B cell (primary cell): ENCODE results near the gene MICALL1. TPM values are rescaled to one million over a fixed set of nuclear protein-coding genes. Genes with fewer than 3 reads are reported as not detected.

Experiments used
- ATAC-seq: fragments of 200-7000 bp; cut with Tn5 transposase; one replicate; pipeline ENCODE4 v1.10.0; 2021; ENCODE audit warnings: low read depth, mild to moderate bottlenecking, moderate number of reproducible peaks, moderate library complexity
- CTCF ChIA-PET: fragments of 350-600 bp; sonication (Branson Sonifier 250); formaldehyde crosslinking; loops from one replicate; lab custom pipeline; 2021; ENCODE audit warnings: antibody characterized with exemption, inconsistent platforms; lab: Charles Lee
- POLR2A ChIA-PET: fragments of 350-600 bp; sonication (Branson Sonifier 250); formaldehyde crosslinking; loops from one replicate; lab custom pipeline; 2021; ENCODE audit warnings: antibody characterized with exemption; lab: Charles Lee
- DNase-seq: peaks from one replicate; pipeline ENCODE4 v3.0.0; 2013
- H2AFZ ChIP-seq: 2 replicates; pipeline ENCODE4 v1.6.1; 2012; ENCODE audit warnings: mild to moderate bottlenecking, low read depth, low read length; ENCODE audit not compliant: insufficient read depth, poor library complexity, severe bottlenecking
- H3K27ac ChIP-seq, 2 donors: 1 replicate in 1 of 2; 2 replicates in 1 of 2; pipeline ENCODE4 v1.5.1; 2012 to 2013; ENCODE audit warnings: low read length in 2 of 2, mild to moderate bottlenecking in 2 of 2, moderate library complexity in 1 of 2
- H3K27me3 ChIP-seq, 4 experiments: fragments of 200-600 bp in 1 of 4; sonication (generic) in 1 of 4; replicated peaks in 1 of 4; 1 replicate in 2 of 4; 2 replicates in 2 of 4; pipeline versions ENCODE4 v1.6.1 to v1.7.0; 2013 to 2016; ENCODE audit warnings: low read length in 3 of 4, mild to moderate bottlenecking in 2 of 4, mixed read lengths in 1 of 4, moderate library complexity in 1 of 4; ENCODE audit not compliant: insufficient read depth in 4 of 4, control insufficient read depth in 3 of 4; ENCODE audit errors: control extremely low read depth in 1 of 4
- H3K36me3 ChIP-seq, 2 experiments: replicated peaks in 1 of 2; 1 replicate in 1 of 2; 2 replicates in 1 of 2; pipeline versions ENCODE4 v1.6.1 to v1.7.1; 2013; ENCODE audit warnings: low read length in 1 of 2; ENCODE audit not compliant: insufficient read depth in 2 of 2, control insufficient read depth in 1 of 2; ENCODE audit errors: control extremely low read depth in 1 of 2, extremely low read depth in 1 of 2
- H3K4me1 ChIP-seq, 2 donors: fragments of 200-600 bp in 1 of 2; sonication (generic) in 1 of 2; 1 replicate in 1 of 2; 2 replicates in 1 of 2; pipeline versions ENCODE4 v1.5.1 to v1.6.1; 2013 to 2017; ENCODE audit warnings: low read length in 2 of 2; ENCODE audit not compliant: control insufficient read depth in 2 of 2, insufficient read depth in 2 of 2
- H3K4me2 ChIP-seq: replicated peaks from 2 replicates; pipeline ENCODE3; 2012; ENCODE audit warnings: mild to moderate bottlenecking, low read depth, low read length; ENCODE audit not compliant: poor library complexity, severe bottlenecking
- H3K4me3 ChIP-seq, 5 experiments: fragments of 200-600 bp in 1 of 5; sonication (generic) in 1 of 5; 1 replicate in 3 of 5; 2 replicates in 2 of 5; pipeline versions ENCODE4 v1.5.1 to v1.7.0; 2011 to 2016; ENCODE audit warnings: low read length in 4 of 5, mild to moderate bottlenecking in 4 of 5, low read depth in 2 of 5, control low read depth in 1 of 5, moderate library complexity in 1 of 5; ENCODE audit not compliant: insufficient read depth in 1 of 5; ENCODE audit errors: control extremely low read depth in 1 of 5, extremely low read depth in 1 of 5
- H3K79me2 ChIP-seq: fragments of 200-600 bp; sonication (generic); one replicate; pipeline ENCODE4 v1.6.0; 2016; ENCODE audit warnings: low read length; ENCODE audit not compliant: control insufficient read depth, insufficient read depth
- H3K9ac ChIP-seq: fragments of 200-600 bp; sonication (generic); 2 replicates; pipeline ENCODE4 v1.6.1; 2017; ENCODE audit warnings: mild to moderate bottlenecking, low read length, moderate library complexity
- H3K9me3 ChIP-seq, 3 donors: one replicate each; pipeline versions ENCODE4 v1.6.1 to v1.7.1; 2013; ENCODE audit warnings: low read length in 2 of 3; ENCODE audit not compliant: control insufficient read depth in 2 of 3, insufficient read depth in 1 of 3; ENCODE audit errors: control extremely low read depth in 1 of 3
- H4K20me1 ChIP-seq: 2 replicates; pipeline ENCODE4 v1.6.0; 2012; ENCODE audit warnings: mild to moderate bottlenecking, low read length; ENCODE audit not compliant: insufficient read depth, control insufficient read depth, poor library complexity, severe bottlenecking
- H3K27ac Mint-ChIP-seq: one replicate; pipeline ENCODE4 v1.8.0; 2021; ENCODE audit warnings: mixed read lengths
- H3K27me3 Mint-ChIP-seq: one replicate; pipeline ENCODE4 v1.8.0; 2021; ENCODE audit warnings: mixed read lengths
- H3K4me1 Mint-ChIP-seq: one replicate; pipeline ENCODE4 v1.8.0; 2021; ENCODE audit warnings: mixed read lengths
- H3K4me3 Mint-ChIP-seq: one replicate; pipeline ENCODE4 v1.8.0; 2021; ENCODE audit warnings: mixed read lengths
- H3K9me3 Mint-ChIP-seq: one replicate; pipeline ENCODE4 v1.8.0; 2022; ENCODE audit warnings: mixed read lengths; ENCODE audit not compliant: insufficient read depth
- CTCF ChIP-seq: fragments of 200-600 bp; IDR thresholded peaks from one replicate; pipeline ENCODE4 v1.8.0; 2022; ENCODE audit warnings: antibody characterized with exemption, mild to moderate bottlenecking
- EZH2 ChIP-seq: IDR thresholded peaks from 2 replicates; pipeline ENCODE4 v1.6.1; 2012; ENCODE audit warnings: borderline replicate concordance, low read depth, mild to moderate bottlenecking, moderate library complexity, low read length; ENCODE audit not compliant: insufficient read depth, poor library complexity, severe bottlenecking
- WGBS: methylation state at CpG from one replicate; pipeline ENCODE4 v1.1.5; 2013; ENCODE audit warnings: missing lambda C conversion rate; ENCODE audit not compliant: insufficient coverage; 5-methylcytosine and 5-hydroxymethylcytosine counted together
- intact Hi-C: fragments of 100-400 bp; cut with micrococcal nuclease; formaldehyde crosslinking; loops from one replicate; pipeline ENCODE4 v1.10.0; 2022
- polyA plus RNA-seq: library from polyadenylated mRNA; depleted of rRNA; stranded (reverse); fragments of >200 nt; gene quantifications from 2 replicates; pipeline ENCODE4 v1.2.3, GENCODE V29; 2012
- total RNA-seq, 2 donors: library from RNA; stranded (reverse); fragments of 120-200 nt in 1 of 2; gene quantifications; 1 replicate in 1 of 2; 2 replicates in 1 of 2; pipeline versions ENCODE4 v1.2.3 to v1.2.4, GENCODE V29; 2013 to 2022

MICALL1 gene
- total and polyA plus RNA-seq, 2 donors (not counting 1 experiment from before 2014, with no cell fraction given): 21.0 to 34.9 TPM

- Histone ChIP-seq H3K27me3 (no peaks in the 10 kb centered on the region), H3K4me2 (no peak overlapping the region), H3K79me2 (peaks cover 7% of the 10 kb centered on the region), H3K9me3 (no peaks in the 10 kb centered on the region), H3K9ac (no peak overlapping the region), H3K4me1 (peaks cover 6 to 9% of the 10 kb centered on the region in 2 donors), H2AFZ (no peak overlapping the region), H3K4me3 (no peak overlapping the region), H3K27ac (no peak overlapping the region), H4K20me1 (no peaks in the 10 kb centered on the region), H3K36me3 (peaks cover 0 to 48% of the 10 kb centered on the region in 2 experiments)
- Mint-ChIP-seq H3K9me3 (no peaks in the 10 kb centered on the region), H3K4me1 (peaks cover 5% of the 10 kb centered on the region), H3K27ac (no peak overlapping the region), H3K4me3 (no peak overlapping the region), H3K27me3 (no peaks in the 10 kb centered on the region)
- CTCF ChIA-PET: no interaction called here
- ATAC-seq: no peak
- no peak for DNase-seq
- intact Hi-C loops: no loop called here
- WGBS: over 99% methylated on average over 15 of the region's 18 CpGs
- POLR2A ChIA-PET: no interaction called here
- TF ChIP-seq CTCF: no peak
- no peak for TF ChIP-seq EZH2
These were observed 18.4 kb downstream of the MICALL1 start for GRCh38 chr22:37924386-37925065.

GRCh38 chr22:37925330-37925729 is 19.2 kb downstream of the MICALL1 start:
- no peak overlapping the region for H3K27ac Mint-ChIP-seq
- ChIA-PET CTCF (interaction anchor here (1.2 kb wide), 1 partner anchor 40 kb away, joined by 3 read pairs; no protein-coding TSS in a partner anchor), POLR2A (no interaction called here)
- H3K9ac ChIP-seq: no peak overlapping the region
- H3K36me3 ChIP-seq: peaks cover 0 to 50% of the 10 kb centered on the region in 2 experiments
- H3K79me2 ChIP-seq: peaks cover 7% of the 10 kb centered on the region
- H3K4me1 ChIP-seq: peaks cover under 1 to 3% of the 10 kb centered on the region in 2 donors
- TF ChIP-seq CTCF (no peak), EZH2 (no peak)
- intact Hi-C loops: no loop called here
- no peak overlapping the region for H2AFZ ChIP-seq
- peaks cover under 1% of the 10 kb centered on the region for H3K4me1 Mint-ChIP-seq
- H3K27ac ChIP-seq: no peak overlapping the region
- H3K27me3 Mint-ChIP-seq: no peaks in the 10 kb centered on the region
- H3K9me3 Mint-ChIP-seq: no peaks in the 10 kb centered on the region
- H3K4me2 ChIP-seq: no peak overlapping the region
- ATAC-seq: no peak
- no peak overlapping the region for H3K4me3 Mint-ChIP-seq
- no peaks in the 10 kb centered on the region for H3K27me3 ChIP-seq
- no peak overlapping the region for H3K4me3 ChIP-seq
- 63% methylated on average over 1 of the region's 3 CpGs for WGBS
- no peaks in the 10 kb centered on the region for H3K9me3 ChIP-seq
- no peaks in the 10 kb centered on the region for H4K20me1 ChIP-seq
- no peak for DNase-seq
